ENCODE results near the gene CPEB4.
A peak's percentile ranks its signal among the peaks of the same experiment; 100 is the strongest.

The CPEB4 gene

DNA sequence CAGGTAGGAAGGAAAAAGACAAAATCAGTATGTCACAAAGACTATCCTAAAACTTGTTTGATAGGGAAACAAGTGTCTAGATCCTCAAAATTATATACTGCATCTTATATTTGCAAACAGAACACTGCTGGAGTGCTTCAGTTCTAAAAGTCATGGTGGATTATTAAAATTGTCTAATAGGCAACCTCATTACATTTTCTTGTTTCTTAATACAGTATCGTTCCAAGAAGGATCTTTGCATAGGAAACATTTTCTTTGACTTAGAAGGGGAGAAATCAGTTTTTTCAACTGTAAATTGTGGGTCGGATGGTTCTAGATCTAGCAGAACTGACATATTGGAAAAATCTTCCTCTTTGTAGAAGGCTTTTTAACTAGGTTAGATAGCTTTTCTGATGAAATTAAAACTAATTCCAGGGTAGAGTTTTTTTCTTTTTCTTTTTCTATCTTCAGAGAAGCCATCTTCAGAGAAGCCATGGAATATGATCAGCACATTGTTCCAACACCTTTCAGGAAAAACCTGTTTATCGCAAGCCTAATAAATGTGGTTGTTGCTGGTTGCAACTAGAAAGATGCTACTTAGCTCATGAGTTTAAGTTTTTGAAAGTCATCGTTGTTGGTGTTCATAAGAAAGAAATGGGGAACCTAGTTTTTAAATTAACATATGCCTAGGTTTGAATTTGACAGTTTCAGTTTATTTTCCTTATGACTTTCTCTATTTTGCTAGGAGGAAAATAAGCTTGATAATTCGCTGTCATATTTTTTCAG, 7.4 kb downstream of the CPEB4 start:
- TF ChIP-seq, protein P1, sequence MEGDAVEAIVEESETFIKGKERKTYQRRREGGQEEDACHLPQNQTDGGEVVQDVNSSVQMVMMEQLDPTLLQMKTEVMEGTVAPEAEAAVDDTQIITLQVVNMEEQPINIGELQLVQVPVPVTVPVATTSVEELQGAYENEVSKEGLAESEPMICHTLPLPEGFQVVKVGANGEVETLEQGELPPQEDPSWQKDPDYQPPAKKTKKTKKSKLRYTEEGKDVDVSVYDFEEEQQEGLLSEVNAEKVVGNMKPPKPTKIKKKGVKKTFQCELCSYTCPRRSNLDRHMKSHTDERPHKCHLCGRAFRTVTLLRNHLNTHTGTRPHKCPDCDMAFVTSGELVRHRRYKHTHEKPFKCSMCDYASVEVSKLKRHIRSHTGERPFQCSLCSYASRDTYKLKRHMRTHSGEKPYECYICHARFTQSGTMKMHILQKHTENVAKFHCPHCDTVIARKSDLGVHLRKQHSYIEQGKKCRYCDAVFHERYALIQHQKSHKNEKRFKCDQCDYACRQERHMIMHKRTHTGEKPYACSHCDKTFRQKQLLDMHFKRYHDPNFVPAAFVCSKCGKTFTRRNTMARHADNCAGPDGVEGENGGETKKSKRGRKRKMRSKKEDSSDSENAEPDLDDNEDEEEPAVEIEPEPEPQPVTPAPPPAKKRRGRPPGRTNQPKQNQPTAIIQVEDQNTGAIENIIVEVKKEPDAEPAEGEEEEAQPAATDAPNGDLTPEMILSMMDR (IDR thresholded peaks at IDR 0.05; ENCODE audit: extremely low read depth, missing control alignments): no peak
- DNase-seq (ENCODE audit: low spot score): no peak

DNA sequence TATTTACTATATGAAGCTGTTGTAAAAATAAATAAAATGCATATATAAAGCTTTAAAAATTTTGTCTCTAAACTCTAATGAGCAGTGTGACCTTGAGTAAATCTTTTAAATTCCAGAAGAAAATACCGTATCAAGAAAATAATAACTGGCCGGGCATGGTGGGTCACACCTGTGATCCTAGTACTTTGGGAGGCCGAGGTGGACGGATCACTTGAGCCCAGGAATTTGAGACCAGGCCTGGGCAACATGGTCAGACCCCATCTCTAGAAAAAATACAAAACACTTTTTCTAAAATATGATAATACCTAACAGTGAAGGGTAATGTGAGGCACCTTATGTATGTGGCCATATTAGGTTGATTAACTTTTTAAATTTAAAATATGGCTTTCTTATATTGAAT, 8.5 kb downstream of the CPEB4 start:
- no peak for DNase-seq (ENCODE audit: low spot score)
- TF ChIP-seq, protein P1 (IDR thresholded peaks at IDR 0.05; ENCODE audit: extremely low read depth, missing control alignments): no peak

DNA sequence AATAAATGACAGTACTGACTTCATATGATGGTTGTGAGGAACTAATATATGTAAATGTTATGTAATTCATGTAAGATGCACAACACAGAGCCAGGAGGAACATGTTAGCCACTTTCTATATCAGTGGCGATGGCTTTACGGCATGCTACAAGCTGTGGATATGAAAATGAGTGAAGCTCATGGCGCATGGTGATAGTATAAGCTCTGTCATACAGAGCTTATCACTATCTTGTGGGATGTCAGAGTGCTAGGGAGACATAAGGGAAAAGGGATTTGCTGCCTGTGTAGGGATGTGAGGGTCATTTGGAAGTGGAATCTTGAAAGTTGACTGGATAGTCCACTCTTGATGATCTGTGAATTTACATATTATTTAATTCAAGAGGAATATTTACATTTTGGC, 13.6 kb downstream of the CPEB4 start:
- DNase-seq (ENCODE audit: low spot score): no peak
- TF ChIP-seq, protein P1 (IDR thresholded peaks at IDR 0.05; ENCODE audit: extremely low read depth, missing control alignments): no peak

DNA sequence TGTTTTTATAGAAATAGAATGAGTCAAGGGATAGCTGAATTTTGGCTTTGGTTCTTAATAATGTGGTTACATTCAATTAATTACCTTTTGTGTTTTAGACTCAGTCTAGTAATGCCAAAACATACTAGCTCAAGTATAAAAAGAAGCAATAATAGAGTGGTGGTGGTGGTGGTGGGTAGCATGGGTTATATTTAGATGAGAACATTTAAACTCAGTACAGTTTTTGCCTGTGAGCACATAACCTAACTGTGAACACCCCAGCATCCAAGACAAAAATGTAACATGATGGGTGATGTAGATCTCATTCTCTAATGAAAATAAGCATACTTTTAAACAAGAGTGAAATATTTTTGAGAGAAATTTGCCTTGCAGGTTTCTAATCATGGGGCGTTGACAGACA, 14.2 kb downstream of the CPEB4 start:
- DNase-seq (ENCODE audit: low spot score): no peak
- TF ChIP-seq, protein P1 (IDR thresholded peaks at IDR 0.05; ENCODE audit: extremely low read depth, missing control alignments): no peak

DNA sequence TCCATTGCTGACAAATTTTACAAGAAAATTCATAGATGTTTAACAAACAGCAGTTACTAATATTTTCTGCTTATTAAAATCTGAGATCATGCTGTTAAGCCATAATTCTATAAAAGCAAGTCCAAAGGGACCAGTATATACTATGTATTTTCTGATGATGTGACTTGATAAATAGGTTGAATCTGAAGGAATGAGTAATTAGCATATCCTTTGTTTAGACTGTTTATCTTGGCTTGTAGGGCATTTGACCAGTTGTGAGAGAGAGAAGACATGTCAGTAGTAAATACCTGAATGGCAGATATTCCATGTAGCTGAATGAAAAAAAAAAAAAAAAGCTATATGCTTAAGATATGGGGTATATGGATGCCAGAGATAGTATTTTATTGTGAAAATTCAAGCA, 14.6 kb downstream of the CPEB4 start:
- TF ChIP-seq, protein P1 (IDR thresholded peaks at IDR 0.05; ENCODE audit: extremely low read depth, missing control alignments): no peak
- DNase-seq (ENCODE audit: low spot score): no peak

DNA sequence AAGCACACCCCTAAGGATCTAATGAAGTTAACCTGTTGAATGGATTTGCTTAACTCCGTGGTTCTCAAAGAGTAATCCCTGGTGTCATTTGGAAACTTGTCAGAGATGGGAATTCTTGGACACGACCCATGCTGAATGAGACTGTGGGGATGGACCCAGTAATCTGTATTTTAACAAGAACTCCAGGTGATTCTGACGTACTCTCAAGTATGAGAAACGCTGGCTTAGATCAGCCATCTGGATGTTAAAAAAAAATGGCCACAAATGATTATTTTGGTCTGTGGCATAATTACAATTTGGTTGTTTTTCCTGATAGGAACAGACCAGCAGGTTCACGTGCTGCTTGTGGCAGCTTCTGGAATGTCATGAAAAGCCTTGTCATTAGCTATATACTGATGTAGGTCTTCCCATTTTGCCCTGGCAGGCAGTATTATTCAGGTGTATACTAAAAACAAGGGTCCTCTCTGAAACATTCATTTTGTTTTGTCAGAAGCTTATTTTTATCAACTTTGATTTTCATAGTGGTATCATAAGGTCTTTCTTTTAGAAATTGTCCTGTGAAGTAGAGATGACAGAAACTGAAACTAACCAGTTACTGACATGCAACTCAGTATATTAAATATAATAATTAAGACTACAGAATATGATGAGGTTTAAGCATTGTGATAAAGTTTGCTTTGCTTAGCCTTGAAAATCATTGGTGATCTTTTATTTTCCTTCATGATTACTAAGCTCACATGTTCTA, 15.4 kb downstream of the CPEB4 start:
- DNase-seq (ENCODE audit: low spot score): peak; percentile 16
- TF ChIP-seq, protein P1 (IDR thresholded peaks at IDR 0.05; ENCODE audit: extremely low read depth, missing control alignments): no peak

DNA sequence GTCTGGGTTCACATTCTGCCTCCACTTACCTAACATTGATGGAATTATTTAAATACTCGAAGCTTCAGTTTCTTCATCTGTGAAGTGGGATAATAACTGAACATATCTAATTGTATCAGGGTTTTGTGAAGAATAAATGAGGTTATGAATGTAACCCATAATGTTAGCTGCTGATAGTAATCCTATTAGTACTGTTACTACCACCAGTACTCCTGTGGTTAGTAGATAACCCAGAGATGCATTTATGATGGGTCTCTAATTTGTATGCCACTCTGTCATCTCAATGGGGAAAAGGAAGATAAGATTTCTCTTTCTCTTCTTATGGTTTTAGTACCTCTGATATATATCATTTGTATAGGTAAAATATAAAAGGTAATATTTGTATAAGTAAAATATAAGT, 16.0 kb downstream of the CPEB4 start:
- TF ChIP-seq, protein P1 (IDR thresholded peaks at IDR 0.05; ENCODE audit: extremely low read depth, missing control alignments): no peak

More for the DNA sequence above, 16.0 kb downstream of the CPEB4 start:
- DNase-seq (ENCODE audit: low spot score): no peak

Data from GM20000 (cell line).